Measurements from ENCODE around the gene JAZF1. TPM values are rescaled to one million over a fixed set of nuclear protein-coding genes. Genes with fewer than 3 reads are reported as not detected.

Gene JAZF1
- total and polyA plus RNA-seq, 2 of the 8 experiments (the other 6 are each of a cell fraction or from before 2014, with no cell fraction given), result 2.6 to 21.8 TPM

DNA sequence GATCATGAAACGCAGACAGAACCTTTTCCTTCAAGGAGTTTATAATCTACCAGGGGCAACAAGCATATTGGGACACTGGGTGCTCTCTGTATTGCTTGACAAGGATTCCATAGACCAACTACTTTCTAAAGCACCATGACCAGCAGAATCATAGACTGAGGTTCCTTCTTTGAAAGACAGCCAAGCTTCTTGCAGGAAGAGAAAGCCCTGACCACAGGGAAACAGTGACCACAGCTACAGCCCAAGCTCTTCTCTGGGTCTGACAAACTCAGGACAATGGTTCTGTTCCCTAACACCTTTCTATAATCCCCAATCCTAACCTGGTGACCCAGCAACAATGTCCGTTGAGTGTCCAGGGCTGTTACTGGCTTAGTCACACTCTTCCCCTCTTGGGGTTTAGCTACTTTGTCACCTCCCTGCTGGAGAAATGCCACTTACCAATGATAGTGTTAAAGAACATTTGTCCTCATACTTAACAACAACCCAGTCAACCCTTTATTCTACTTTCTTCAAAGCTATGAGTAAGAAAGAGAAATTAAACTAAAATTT, 155.7 kb downstream of the JAZF1 start:
- Histone ChIP-seq H3K79me2 (ENCODE audit: control insufficient read depth in 1 of 2, insufficient read depth in 2 of 2, low read length in 2 of 2) (no peaks in the 10 kb centered on the region), H3K23ac (ENCODE audit: insufficient read length) (no peak overlapping the region), H3K23me2 (ENCODE audit: low read depth, low read length) (no peaks in the 10 kb centered on the region), H3K27ac (ENCODE audit: low read depth, low read length) (0 out of 2 replicates have a peak overlapping the region, but pooled peaks have one; percentile 36), H4K20me1 (replicated peaks in 1 of 2; ENCODE audit: control insufficient read depth in 1 of 2, insufficient read depth in 2 of 2, low read length in 2 of 2) (peaks cover 1 to 2% of the 10 kb centered on the region in 2 experiments), H4K5ac (ENCODE audit: insufficient read length, low read depth, low read length) (no peak overlapping the region), H3K4me3 (ENCODE audit: extremely low read depth in 1 of 4, insufficient read depth in 2 of 4, low read depth in 3 of 4, low read length in 4 of 4) (no peak overlapping the region), H2AK5ac (ENCODE audit: low read depth, low read length) (no peak overlapping the region), H3K56ac (replicated peaks; ENCODE audit: insufficient read length, low read depth, low read length) (no peak overlapping the region), H3K36me3 (ENCODE audit: control insufficient read depth in 2 of 4, insufficient read depth in 4 of 4, low read length in 3 of 4) (no peaks in the 10 kb centered on the region), H3K79me1 (ENCODE audit: low read depth, low read length) (no peaks in the 10 kb centered on the region), H2BK5ac (ENCODE audit: low read depth, low read length) (no peak overlapping the region), H3K9ac (replicated peaks in 1 of 4; ENCODE audit: extremely low read depth in 1 of 4, low read depth in 3 of 4, low read length in 3 of 4) (no peak overlapping the region), H3K27me3 (replicated peaks in 1 of 4; ENCODE audit: control insufficient read depth in 3 of 4, extremely low read depth in 1 of 4, insufficient read depth in 3 of 4, low read length in 3 of 4) (no peaks in the 10 kb centered on the region), H4K8ac (ENCODE audit: extremely low read depth, insufficient read depth, low read length) (no peak overlapping the region), H3K9me3 (ENCODE audit: insufficient read depth in 2 of 2, low read depth in 1 of 2, low read length in 1 of 2) (no peaks in the 10 kb centered on the region), H2BK120ac (replicated peaks; ENCODE audit: low read depth, low read length) (no peak overlapping the region), H3K14ac (ENCODE audit: insufficient read length) (no peak overlapping the region), H4K91ac (replicated peaks; ENCODE audit: insufficient read length, low read length) (no peak overlapping the region), H3K4me2 (ENCODE audit: insufficient read depth in 1 of 2, low read depth in 2 of 2, low read length in 2 of 2) (no peak overlapping the region), H2BK12ac (ENCODE audit: low read depth, low read length) (no peak overlapping the region), H3K4me1 (replicated peaks in 1 of 4; ENCODE audit: control insufficient read depth in 3 of 4, insufficient read depth in 4 of 4, low read length in 3 of 4) (peaks cover 0 to 3% (median 1%) of the 10 kb centered on the region in 4 experiments; a peak in 3 of 7 replicates), H2BK15ac (ENCODE audit: low read length) (no peak overlapping the region), H3K4ac (replicated peaks; ENCODE audit: insufficient read length, low read depth, low read length) (no peak overlapping the region), H2BK20ac (ENCODE audit: low read length) (no peak overlapping the region), H3K18ac (ENCODE audit: extremely low read depth, low read length) (no peak overlapping the region), H2AFZ (ENCODE audit: low read length) (no peak overlapping the region)
- ChIA-PET CTCF (ENCODE audit: partially characterized antibody) (interaction anchor here (0.6 to 3.7 kb wide), 9 partner anchors 37 to 815 kb away, joined by 3 to 18 read pairs (median 4); no protein-coding TSS in a partner anchor), POLR2A (ENCODE audit: partially characterized antibody) (interaction anchor here (1.1 kb wide), 1 partner anchor 12 kb away, joined by 3 read pairs; no protein-coding TSS in a partner anchor)
- 90% methylated on average over 2 of the region's 2 CpGs; no CpG with 5 or more reads in 1 of the 2 experiments for WGBS, 2 experiments (ENCODE audit: extremely low coverage in 1 of 2, insufficient coverage in 1 of 2, insufficient read length in 1 of 2, insufficient replicate concordance in 2 of 2, low coverage in 1 of 2, low lambda C conversion rate in 2 of 2, missing lambda C conversion rate in 1 of 2)
- FAIRE-seq (no peak), DNase-seq (ENCODE audit: low read depth in 1 of 2, low spot score in 2 of 2) (no peak)
- TF ChIP-seq SUZ12 (IDR thresholded peaks at IDR 0.05; ENCODE audit: low read length) (no peak), SP2 (IDR thresholded peaks at IDR 0.05; ENCODE audit: low read length) (no peak), GABPA (IDR thresholded peaks at IDR 0.05; ENCODE audit: borderline replicate concordance, insufficient read depth, low read length) (no peak), CHD1 (IDR thresholded peaks at IDR 0.05; ENCODE audit: low read depth, low read length) (no peak), TAF7 (optimal IDR thresholded peaks at IDR 0.05; ENCODE audit: borderline replicate concordance, low read depth, low read length) (no peak), SRF (IDR thresholded peaks at IDR 0.05; ENCODE audit: low read depth, low read length) (no peak), NRF1 (IDR thresholded peaks at IDR 0.05; ENCODE audit: low read depth, low read length) (no peak), CHD2 (IDR thresholded peaks at IDR 0.05; ENCODE audit: low read length) (no peak), FOSL1 (IDR thresholded peaks at IDR 0.05; ENCODE audit: insufficient read depth, low read depth, low read length) (no peak), BACH1 (IDR thresholded peaks at IDR 0.05; ENCODE audit: low read length) (no peak), YY1 (IDR thresholded peaks at IDR 0.05; ENCODE audit: low read depth, low read length) (no peak), SIN3A (conservative IDR thresholded peaks at IDR 0.05 in 1 of 2, IDR thresholded peaks at IDR 0.05 in 1 of 2; ENCODE audit: low read depth in 1 of 2, low read length in 2 of 2) (no peak), ASH2L (IDR thresholded peaks at IDR 0.05; ENCODE audit: low read length) (no peak)
- TF ChIP-seq, protein P1, sequence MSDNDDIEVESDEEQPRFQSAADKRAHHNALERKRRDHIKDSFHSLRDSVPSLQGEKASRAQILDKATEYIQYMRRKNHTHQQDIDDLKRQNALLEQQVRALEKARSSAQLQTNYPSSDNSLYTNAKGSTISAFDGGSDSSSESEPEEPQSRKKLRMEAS (IDR thresholded peaks at IDR 0.05), result no peak

Data from H1 (cell line).